ENCODE measurements around the gene KIF12. TPM values are rescaled to one million over a fixed set of nuclear protein-coding genes. Genes with fewer than 3 reads are reported as not detected.

Gene KIF12
- total and polyA plus RNA-seq, 12 donors, result 0.13 to 0.45 TPM; not detected in 10

DNA sequence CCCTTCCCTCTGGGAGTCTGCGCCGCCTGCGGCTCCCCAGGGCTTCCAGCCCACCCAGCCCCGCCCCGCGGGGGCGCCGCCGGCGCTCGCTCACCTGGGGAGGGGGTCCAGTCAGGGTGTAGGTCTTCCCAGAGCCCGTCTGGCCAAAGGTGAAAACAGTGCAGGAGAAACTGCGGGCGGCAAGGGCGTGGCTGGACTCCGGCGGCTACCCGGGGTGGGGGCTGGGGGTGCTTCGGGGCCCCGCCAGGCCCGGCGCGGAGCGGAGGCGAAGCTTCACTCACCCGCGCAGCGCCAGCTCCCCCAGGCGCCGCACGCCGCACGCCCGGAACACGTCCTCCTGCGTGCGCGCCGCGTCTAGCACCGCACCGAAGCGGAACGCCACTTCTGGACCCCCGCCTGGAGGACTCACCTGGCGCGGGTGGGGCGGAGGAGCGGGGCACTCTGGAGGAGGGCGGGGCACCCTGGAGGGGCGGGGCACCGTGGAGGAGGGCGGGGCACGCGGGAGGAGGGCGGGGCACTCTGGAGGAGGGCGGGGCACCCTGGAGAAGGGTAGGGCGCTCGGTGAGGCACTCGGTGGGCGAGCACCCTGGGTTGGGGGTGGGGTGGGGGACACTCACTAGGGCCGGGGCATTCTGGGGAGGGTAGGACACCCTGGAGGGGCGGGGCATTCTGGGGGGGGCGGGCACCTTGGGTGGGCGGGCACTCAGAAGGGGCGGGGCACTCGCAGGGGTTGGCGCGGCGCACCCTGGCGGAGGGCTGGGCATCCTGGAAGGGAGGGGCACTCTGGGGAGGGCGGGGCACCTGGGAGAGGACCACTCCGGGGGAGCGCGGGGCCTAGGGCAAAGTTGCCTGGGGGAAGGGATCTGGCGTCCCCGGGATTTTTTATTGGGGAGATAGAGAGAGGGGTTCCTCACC is 814 bp downstream of the KIF12 start:
- Histone ChIP-seq H3K27ac (no peak overlapping the region), H3K4me3 (peak overlapping the region in 9 of 10 donors; percentile 35 to 55 (median 46)), H3K27me3 (peaks cover 4 to 44% (median 40%) of the 10 kb centered on the region in 7 donors), H3K4me1 (peaks cover 0 to 16% (median 7%) of the 10 kb centered on the region in 9 donors), H3K36me3 (no peaks in the 10 kb centered on the region), H3K9me3 (peaks cover 0 to 14% (median 0%) of the 10 kb centered on the region in 11 donors)
- TF ChIP-seq, protein P1, sequence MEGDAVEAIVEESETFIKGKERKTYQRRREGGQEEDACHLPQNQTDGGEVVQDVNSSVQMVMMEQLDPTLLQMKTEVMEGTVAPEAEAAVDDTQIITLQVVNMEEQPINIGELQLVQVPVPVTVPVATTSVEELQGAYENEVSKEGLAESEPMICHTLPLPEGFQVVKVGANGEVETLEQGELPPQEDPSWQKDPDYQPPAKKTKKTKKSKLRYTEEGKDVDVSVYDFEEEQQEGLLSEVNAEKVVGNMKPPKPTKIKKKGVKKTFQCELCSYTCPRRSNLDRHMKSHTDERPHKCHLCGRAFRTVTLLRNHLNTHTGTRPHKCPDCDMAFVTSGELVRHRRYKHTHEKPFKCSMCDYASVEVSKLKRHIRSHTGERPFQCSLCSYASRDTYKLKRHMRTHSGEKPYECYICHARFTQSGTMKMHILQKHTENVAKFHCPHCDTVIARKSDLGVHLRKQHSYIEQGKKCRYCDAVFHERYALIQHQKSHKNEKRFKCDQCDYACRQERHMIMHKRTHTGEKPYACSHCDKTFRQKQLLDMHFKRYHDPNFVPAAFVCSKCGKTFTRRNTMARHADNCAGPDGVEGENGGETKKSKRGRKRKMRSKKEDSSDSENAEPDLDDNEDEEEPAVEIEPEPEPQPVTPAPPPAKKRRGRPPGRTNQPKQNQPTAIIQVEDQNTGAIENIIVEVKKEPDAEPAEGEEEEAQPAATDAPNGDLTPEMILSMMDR (IDR thresholded peaks at IDR 0.05), result no peak
- DNase-seq (peak in 1 of 2 donors; percentile 39), ATAC-seq (peak; percentile 39 to 79 (median 57))
- intact Hi-C loops (cut with DNase I), result loop anchor here in 1 of 10 donors (5.0 kb wide), 1 partner anchor 184 kb away; no protein-coding TSS in a partner anchor
- WGBS, 2 donors, result 3 to 4% methylated on average over 61 to 77 of the region's 77 CpGs

DNA sequence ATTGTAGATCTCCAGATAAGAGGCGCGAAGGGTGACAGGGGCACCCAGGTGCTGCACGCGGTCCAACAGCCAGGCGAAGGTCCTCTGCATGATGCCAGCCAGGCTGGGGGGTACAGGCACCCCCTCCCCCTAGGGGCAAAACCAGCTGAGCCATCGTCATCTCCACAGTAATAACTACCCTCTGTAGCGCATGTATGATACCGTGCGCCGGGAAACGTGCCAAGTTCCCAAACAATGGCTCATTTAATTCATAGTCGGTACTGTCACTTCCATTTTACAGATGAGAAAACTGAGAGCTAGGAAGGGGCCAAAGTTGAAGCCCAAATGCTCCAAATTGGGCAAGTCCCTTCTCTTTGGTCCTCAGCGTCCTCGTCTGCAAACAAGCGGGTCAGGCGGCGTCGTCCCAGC is 1.5 kb downstream of the KIF12 start:
- ATAC-seq, result no peak

DNA sequence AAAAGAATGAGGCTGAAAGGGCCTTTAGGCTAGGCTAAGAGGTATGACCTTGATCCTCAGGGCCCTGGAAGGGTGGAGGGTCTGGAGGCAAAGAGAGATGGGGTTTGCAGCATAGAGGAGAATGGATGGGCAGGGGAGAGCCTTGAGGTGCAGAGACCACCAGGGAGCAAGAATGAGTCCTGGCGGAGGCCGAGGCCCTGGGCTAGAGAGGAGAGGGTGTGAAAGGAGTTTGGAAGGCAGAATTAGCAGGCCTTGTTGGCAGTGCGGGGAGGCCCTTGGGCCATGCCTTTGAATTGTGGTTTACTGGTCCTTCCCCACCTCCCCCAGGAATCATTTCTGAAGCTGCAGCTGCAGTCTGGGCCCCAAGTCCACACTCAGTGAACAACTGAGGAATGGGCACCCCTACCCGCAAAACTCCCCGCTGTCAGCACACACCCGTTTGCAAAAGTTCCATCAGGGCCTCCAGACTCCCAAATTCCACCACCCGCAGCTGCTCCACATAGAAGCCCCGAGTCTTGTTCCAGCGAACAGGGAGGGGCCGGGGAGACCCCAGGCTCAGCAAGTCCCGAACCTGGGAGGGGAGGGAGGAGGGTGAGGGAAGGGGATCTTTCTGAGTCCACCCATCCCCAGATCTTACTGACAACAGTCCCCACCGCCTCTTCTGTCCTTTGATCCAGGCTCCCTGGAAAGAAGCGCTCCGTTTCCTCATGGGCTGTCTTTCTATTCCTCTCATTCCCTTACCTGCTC is 2.1 kb downstream of the KIF12 start:
- ATAC-seq (no peak), DNase-seq (no peak)
- Histone ChIP-seq H3K4me3 (no peak overlapping the region), H3K36me3 (no peaks in the 10 kb centered on the region), H3K4me1 (peaks cover 0 to 16% (median 7%) of the 10 kb centered on the region in 9 donors), H3K9me3 (peaks cover 0 to 8% (median 0%) of the 10 kb centered on the region in 11 donors), H3K27ac (no peak overlapping the region), H3K27me3 (peaks cover 4 to 49% (median 40%) of the 10 kb centered on the region in 7 donors)
- TF ChIP-seq, protein P1 (IDR thresholded peaks at IDR 0.05), result no peak
- 74 to 81% methylated on average over 14 of the region's 14 CpGs for WGBS, 2 donors
- intact Hi-C loops (cut with DNase I), result loop anchor here in 1 of 10 donors (5.0 kb wide), 1 partner anchor 185 kb away; no protein-coding TSS in a partner anchor

More for the DNA sequence above, 1.5 kb downstream of the KIF12 start:
- WGBS, 2 donors, result 17 to 20% methylated on average over 18 of the region's 18 CpGs
- Histone ChIP-seq H3K4me1 (peaks cover 0 to 16% (median 7%) of the 10 kb centered on the region in 9 donors), H3K36me3 (no peaks in the 10 kb centered on the region), H3K4me3 (peak overlapping the region in 9 of 10 donors; percentile 35 to 55 (median 46)), H3K9me3 (peaks cover 0 to 13% (median 0%) of the 10 kb centered on the region in 11 donors), H3K27me3 (peaks cover 4 to 47% (median 40%) of the 10 kb centered on the region in 7 donors), H3K27ac (no peak overlapping the region)
- intact Hi-C loops (cut with DNase I), result loop anchor here in 1 of 10 donors (5.0 kb wide), 1 partner anchor 185 kb away; no protein-coding TSS in a partner anchor
- DNase-seq, result no peak
- TF ChIP-seq, protein P1 (IDR thresholded peaks at IDR 0.05), result no peak

DNA sequence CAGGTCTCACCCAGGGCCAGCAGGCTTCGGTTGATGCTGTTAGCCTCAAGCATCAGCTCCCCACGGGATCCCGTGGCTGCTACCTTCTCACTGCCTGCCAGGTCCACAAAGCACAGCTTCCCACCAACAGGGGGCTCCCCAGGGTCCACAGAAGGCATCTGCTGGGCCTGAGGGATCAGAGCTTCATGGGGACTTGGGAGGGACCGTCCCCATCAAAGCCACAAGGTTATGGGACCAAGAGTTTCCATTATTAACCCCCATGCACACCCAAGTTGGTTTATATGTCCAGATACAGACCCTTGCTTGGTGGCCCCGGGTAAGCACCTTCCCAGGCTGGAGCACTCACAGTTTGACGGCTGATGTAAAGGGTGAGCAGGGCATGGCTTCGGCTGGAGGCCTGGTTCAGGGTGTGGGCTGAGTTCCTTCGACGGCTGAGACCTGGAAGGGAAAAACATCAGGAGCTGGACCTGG is 3.0 kb downstream of the KIF12 start:
- Histone ChIP-seq H3K27ac (no peak overlapping the region), H3K4me1 (peaks cover 0 to 16% (median 7%) of the 10 kb centered on the region in 9 donors), H3K9me3 (no peaks in the 10 kb centered on the region), H3K4me3 (no peak overlapping the region), H3K27me3 (peaks cover 4 to 53% (median 40%) of the 10 kb centered on the region in 7 donors), H3K36me3 (no peaks in the 10 kb centered on the region)
- ATAC-seq, result no peak
- WGBS, 2 donors, result 81 to 86% methylated on average over 9 of the region's 9 CpGs
- no peak for DNase-seq
- intact Hi-C loops (cut with DNase I), result loop anchor here in 1 of 10 donors (5.0 kb wide), 1 partner anchor 186 kb away; no protein-coding TSS in a partner anchor
- TF ChIP-seq, protein P1 (IDR thresholded peaks at IDR 0.05), result no peak

All from heart right ventricle (tissue), 16 donors.